Ishikawa (cell line): ENCODE results near the gene MRPL36.

Experiments used
- CEBPB ChIP-seq: IDR thresholded peaks from 2 replicates; pipeline ENCODE4 v1.6.1; 2012
- CREB1 ChIP-seq: IDR thresholded peaks from 2 replicates; pipeline ENCODE4 v1.6.1; 2012; ENCODE audit warnings: low read depth
- EP300 ChIP-seq: IDR thresholded peaks from 2 replicates; pipeline ENCODE4 v1.6.1; 2012; ENCODE audit warnings: borderline replicate concordance
- TAF1 ChIP-seq: IDR thresholded peaks from 2 replicates; pipeline ENCODE4 v1.6.1; 2012; ENCODE audit warnings: low read depth, mild to moderate bottlenecking
- YY1 ChIP-seq: IDR thresholded peaks from 2 replicates; pipeline ENCODE4 v1.6.1; 2012; ENCODE audit warnings: low read depth
- TF ChIP-seq, protein P1 (sequence below): IDR thresholded peaks from 2 replicates; pipeline ENCODE4 v1.6.1; 2012; ENCODE audit warnings: low read depth, mild to moderate bottlenecking
- TF ChIP-seq, protein P2 (sequence below): IDR thresholded peaks from 2 replicates; pipeline ENCODE4 v1.6.1; 2012

DNA sequence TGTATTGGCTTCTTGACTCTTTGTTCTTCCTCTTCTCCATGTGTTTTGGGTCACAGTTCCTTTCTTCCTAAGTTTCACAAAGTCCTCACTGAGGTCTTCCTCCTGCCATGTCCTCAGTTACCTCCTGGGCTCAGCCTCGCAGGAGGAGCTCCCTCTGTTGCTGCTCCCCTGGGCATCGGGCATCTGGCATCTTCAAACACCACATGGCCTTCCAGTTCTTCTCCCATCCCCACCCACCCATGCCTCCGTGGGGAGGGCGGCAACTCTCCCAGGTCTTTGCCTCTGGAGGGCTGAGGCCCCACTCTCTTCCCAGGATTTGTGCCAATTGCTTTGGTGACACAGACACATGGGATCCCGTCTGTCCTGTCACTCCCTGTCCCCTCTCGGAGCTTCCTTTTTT lies 22.8 kb downstream of the MRPL36 start:
- no peak for TF ChIP-seq YY1
- TF ChIP-seq TAF1, result no peak
- TF ChIP-seq CEBPB, result no peak
- TF ChIP-seq, protein P1, sequence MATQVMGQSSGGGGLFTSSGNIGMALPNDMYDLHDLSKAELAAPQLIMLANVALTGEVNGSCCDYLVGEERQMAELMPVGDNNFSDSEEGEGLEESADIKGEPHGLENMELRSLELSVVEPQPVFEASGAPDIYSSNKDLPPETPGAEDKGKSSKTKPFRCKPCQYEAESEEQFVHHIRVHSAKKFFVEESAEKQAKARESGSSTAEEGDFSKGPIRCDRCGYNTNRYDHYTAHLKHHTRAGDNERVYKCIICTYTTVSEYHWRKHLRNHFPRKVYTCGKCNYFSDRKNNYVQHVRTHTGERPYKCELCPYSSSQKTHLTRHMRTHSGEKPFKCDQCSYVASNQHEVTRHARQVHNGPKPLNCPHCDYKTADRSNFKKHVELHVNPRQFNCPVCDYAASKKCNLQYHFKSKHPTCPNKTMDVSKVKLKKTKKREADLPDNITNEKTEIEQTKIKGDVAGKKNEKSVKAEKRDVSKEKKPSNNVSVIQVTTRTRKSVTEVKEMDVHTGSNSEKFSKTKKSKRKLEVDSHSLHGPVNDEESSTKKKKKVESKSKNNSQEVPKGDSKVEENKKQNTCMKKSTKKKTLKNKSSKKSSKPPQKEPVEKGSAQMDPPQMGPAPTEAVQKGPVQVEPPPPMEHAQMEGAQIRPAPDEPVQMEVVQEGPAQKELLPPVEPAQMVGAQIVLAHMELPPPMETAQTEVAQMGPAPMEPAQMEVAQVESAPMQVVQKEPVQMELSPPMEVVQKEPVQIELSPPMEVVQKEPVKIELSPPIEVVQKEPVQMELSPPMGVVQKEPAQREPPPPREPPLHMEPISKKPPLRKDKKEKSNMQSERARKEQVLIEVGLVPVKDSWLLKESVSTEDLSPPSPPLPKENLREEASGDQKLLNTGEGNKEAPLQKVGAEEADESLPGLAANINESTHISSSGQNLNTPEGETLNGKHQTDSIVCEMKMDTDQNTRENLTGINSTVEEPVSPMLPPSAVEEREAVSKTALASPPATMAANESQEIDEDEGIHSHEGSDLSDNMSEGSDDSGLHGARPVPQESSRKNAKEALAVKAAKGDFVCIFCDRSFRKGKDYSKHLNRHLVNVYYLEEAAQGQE, result no peak
- no peak for TF ChIP-seq EP300
- no peak for TF ChIP-seq CREB1
- TF ChIP-seq, protein P2, sequence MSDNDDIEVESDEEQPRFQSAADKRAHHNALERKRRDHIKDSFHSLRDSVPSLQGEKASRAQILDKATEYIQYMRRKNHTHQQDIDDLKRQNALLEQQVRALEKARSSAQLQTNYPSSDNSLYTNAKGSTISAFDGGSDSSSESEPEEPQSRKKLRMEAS, result no peak
